Thyroid gland (tissue), 4 donors: ENCODE data around the gene RIPK4. TPM values are rescaled to one million over a fixed set of nuclear protein-coding genes. Genes with fewer than 3 reads are reported as not detected.

ENCODE experiments used
- DNase-seq, 2 donors: peaks; one replicate each; pipeline ENCODE4 v3.0.0-alpha.2; 2019
- H3K27ac ChIP-seq, 3 donors: fragments of 200-600 bp; sonication (generic); 1 replicate in 2 of 3; 2 replicates in 1 of 3; pipeline ENCODE4 v1.5.1; 2016 to 2019; ENCODE audit warnings: mild to moderate bottlenecking in 1 of 3, moderate library complexity in 1 of 3
- H3K27me3 ChIP-seq: fragments of 200-600 bp; sonication (generic); one replicate; pipeline ENCODE4 v1.5.1; 2019
- H3K36me3 ChIP-seq, 2 donors: fragments of 200-600 bp; sonication (generic); one replicate each; pipeline ENCODE4 v1.5.1; 2016 to 2019
- H3K4me1 ChIP-seq, 2 donors: fragments of 200-600 bp; sonication (generic); one replicate each; pipeline ENCODE4 v1.5.1; 2017 to 2019
- H3K4me3 ChIP-seq, 3 donors: fragments of 200-600 bp; sonication (generic); replicated peaks in 1 of 3; 1 replicate in 2 of 3; 2 replicates in 1 of 3; pipeline ENCODE4 v1.5.1; 2016; ENCODE audit warnings: mild to moderate bottlenecking in 1 of 3
- H3K9me3 ChIP-seq: fragments of 200-600 bp; sonication (generic); one replicate; pipeline ENCODE4 v1.5.1; 2017
- CTCF ChIP-seq, 6 experiments: fragments of 200-600 bp in 3 of 6; fragments of 450-650 bp in 3 of 6; sonication (generic) in 3 of 6; IDR thresholded peaks; one replicate each; pipeline ENCODE4 v1.5.1; 2016 to 2019; ENCODE audit warnings: antibody characterized with exemption in 6 of 6, mild to moderate bottlenecking in 2 of 6, inconsistent platforms in 1 of 6, moderate library complexity in 1 of 6
- POLR2A ChIP-seq, 2 donors: fragments of 450-650 bp; IDR thresholded peaks; one replicate each; pipeline ENCODE4 v1.6.1; 2017; ENCODE audit warnings: antibody characterized with exemption in 2 of 2, mild to moderate bottlenecking in 2 of 2, moderate library complexity in 1 of 2
- WGBS, 2 donors: methylation state at CpG; one replicate each; pipeline ENCODE4 v1.1.5; 2017; 5-methylcytosine and 5-hydroxymethylcytosine counted together
- intact Hi-C: fragments of 100-400 bp; cut with DNase I; formaldehyde crosslinking; loops from one replicate; pipeline ENCODE4 v1.15.1; 2023
- total RNA-seq, 4 donors: library from RNA; depleted of rRNA; stranded (reverse); fragments of >200 nt; gene quantifications; one replicate each; pipeline ENCODE4 v1.2.3, GENCODE V29; 2016

Gene RIPK4
- total RNA-seq, 4 donors from 2014 or later, result 15.3 to 24.7 (median 22.6) TPM

- Histone ChIP-seq H3K4me3 (no peak overlapping the region), H3K27ac (no peak overlapping the region), H3K9me3 (no peaks in the 10 kb centered on the region), H3K36me3 (peaks cover 55 to 61% of the 10 kb centered on the region in 2 donors), H3K4me1 (no peaks in the 10 kb centered on the region), H3K27me3 (no peaks in the 10 kb centered on the region)
- TF ChIP-seq POLR2A (IDR thresholded peaks at IDR 0.05) (no peak), CTCF (IDR thresholded peaks at IDR 0.05) (no peak)
- 87 to 88% methylated on average over 29 to 30 of the region's 30 CpGs for WGBS, 2 donors
- DNase-seq, result no peak
- intact Hi-C loops, result no loop called here
Observed at GRCh38 chr21:41742073-41742875, 24.6 kb downstream of the RIPK4 start.

GRCh38 chr21:41741253-41742072 is 25.4 kb downstream of the RIPK4 start:
- Histone ChIP-seq H3K4me1 (no peaks in the 10 kb centered on the region), H3K27ac (no peak overlapping the region), H3K4me3 (no peak overlapping the region), H3K36me3 (peaks cover 55 to 61% of the 10 kb centered on the region in 2 donors), H3K9me3 (no peaks in the 10 kb centered on the region), H3K27me3 (no peaks in the 10 kb centered on the region)
- no peak for DNase-seq
- 89 to 97% methylated on average over 28 to 49 of the region's 55 CpGs for WGBS, 2 donors
- intact Hi-C loops, result no loop called here
- TF ChIP-seq POLR2A (IDR thresholded peaks at IDR 0.05), result no peak
- no peak for TF ChIP-seq CTCF (IDR thresholded peaks at IDR 0.05)

- no peaks in the 10 kb centered on the region for H3K27me3 ChIP-seq
- WGBS, 2 donors, result 95 to 96% methylated on average over 15 to 27 of the region's 41 CpGs
- DNase-seq, result no peak
- H3K4me3 ChIP-seq, result no peak overlapping the region
- peaks cover 48 to 56% of the 10 kb centered on the region in 2 donors for H3K36me3 ChIP-seq
- no peak overlapping the region for H3K27ac ChIP-seq
- no peaks in the 10 kb centered on the region for H3K4me1 ChIP-seq
- intact Hi-C loops, result no loop called here
- no peaks in the 10 kb centered on the region for H3K9me3 ChIP-seq
- TF ChIP-seq CTCF (IDR thresholded peaks at IDR 0.05), result no peak
- TF ChIP-seq POLR2A (IDR thresholded peaks at IDR 0.05), result no peak
Observed at GRCh38 chr21:41740604-41741252, 26.1 kb downstream of the RIPK4 start.

- TF ChIP-seq POLR2A (IDR thresholded peaks at IDR 0.05) (no peak), CTCF (IDR thresholded peaks at IDR 0.05) (no peak)
- H3K27me3 ChIP-seq, result no peaks in the 10 kb centered on the region
- no peaks in the 10 kb centered on the region for H3K9me3 ChIP-seq
- H3K36me3 ChIP-seq, result peaks cover 45 to 50% of the 10 kb centered on the region in 2 donors
- H3K4me1 ChIP-seq, result no peaks in the 10 kb centered on the region
- intact Hi-C loops, result no loop called here
- WGBS, 2 donors, result 88 to 95% methylated on average over 9 of the region's 9 CpGs
- no peak overlapping the region for H3K27ac ChIP-seq
- no peak for DNase-seq
- H3K4me3 ChIP-seq, result no peak overlapping the region
Observed at GRCh38 chr21:41739936-41740335, 26.9 kb downstream of the RIPK4 start.
